Pons (tissue), 1 donor: Measurements from ENCODE around the gene OR2B6.
"Not testable (repeated sequence)": the region's sequence is repeated elsewhere in the genome, so short reads cannot be mapped to it uniquely, and the experiment has no call there.

Experiments
- DNase-seq: peaks from one replicate; pipeline ENCODE4 v3.0.0-alpha.2; 2016; ENCODE audit warnings: low spot score

The OR2B6 gene

GRCh38 chr6:27956941-27957340 is at the start of gene OR2B6:
TSS of gene OR2B6 (plus strand) at chr6:27957241. CDS start at chr6:27957241, 0 bp downstream.
- no peak for DNase-seq

DNA sequence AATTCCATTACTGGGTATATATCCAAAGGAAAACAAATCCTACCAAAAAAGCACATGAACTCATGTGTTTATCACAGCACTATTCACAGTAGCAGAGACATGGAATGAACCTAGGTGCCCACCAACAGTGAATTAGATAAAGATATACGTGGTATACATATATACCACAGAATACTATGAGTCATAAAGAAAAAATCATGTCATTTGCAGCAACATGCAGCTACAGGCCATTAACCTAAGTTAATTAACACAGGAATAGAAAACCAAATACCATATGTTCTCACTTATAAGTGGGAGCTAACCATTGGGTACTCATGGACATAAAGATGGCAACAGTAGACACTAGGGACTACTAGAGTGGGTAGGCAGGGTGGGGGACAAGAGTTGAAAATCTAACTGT is 49.0 kb upstream of the OR2B6 start:
- DNase-seq: no peak

DNA sequence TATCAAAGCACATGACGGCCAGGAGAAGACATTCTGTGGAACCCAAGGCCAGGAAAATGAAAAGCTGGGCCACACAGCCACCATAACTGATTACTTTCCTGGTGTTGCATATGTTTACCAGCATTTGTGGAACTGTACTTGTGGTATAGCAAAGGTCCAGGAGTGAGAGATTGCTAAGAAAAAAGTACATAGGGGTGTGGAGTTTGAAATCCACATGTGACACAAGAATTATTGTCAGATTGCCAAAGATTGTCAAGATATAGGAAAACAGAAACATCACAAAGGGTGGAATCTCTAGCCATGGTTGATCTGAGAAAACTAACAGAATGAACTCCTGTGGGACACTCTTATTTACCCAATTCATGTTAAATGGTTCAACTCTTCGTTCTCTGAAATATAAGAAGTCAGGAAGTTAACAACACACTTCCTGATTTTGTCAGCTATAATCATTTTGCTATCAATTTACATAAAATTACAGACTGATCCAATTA is 45.0 kb upstream of the OR2B6 start, which contains the start of gene OR2B2:
OR2B2 (minus strand) TSS at position 441 of the 491 bp plus-strand sequence; CDS start at position 364, 77 bp downstream.
- no peak for DNase-seq

DNA sequence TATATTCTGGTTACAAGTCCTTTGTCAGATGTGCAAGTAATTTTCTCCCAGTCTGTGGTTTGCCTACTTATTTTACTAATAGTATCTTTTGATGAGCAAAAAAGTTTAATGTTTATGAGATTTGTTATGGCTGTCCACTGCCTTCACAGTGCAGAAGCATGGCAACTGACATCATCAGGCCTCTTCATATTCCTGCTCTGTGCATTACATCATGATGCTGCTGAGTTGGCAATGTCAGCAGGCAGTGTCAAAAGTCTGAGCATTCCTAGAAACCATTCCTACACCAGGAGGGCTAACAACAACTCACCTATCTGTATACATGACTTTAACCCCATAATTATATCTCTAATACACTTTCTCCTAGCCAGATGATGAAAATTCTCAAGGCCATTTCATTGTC is 34.1 kb upstream of the OR2B6 start:
- no peak for DNase-seq

DNA sequence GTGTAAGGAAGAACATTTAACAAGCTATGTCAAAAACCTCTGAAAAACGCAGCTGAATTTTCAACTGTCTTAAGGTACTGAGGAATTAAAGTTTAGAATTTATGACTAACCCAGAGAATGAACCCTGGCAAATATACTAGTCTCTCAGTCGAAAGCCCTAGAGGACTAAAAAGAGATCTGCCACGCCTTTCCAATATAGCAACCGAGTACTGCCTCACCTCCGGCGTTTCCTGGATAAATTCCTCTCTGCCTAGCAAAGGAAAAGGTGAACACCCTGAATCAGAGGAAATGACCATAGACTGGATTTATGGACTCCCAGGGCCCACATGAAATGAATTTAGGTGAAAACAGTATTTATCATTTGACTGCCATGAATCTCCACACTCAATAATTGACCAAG is 32.9 kb upstream of the OR2B6 start:
- DNase-seq: no peak

GRCh38 chr6:27928041-27928440 is 29.0 kb upstream of the OR2B6 start:
- DNase-seq: not testable (repeated sequence)

DNA sequence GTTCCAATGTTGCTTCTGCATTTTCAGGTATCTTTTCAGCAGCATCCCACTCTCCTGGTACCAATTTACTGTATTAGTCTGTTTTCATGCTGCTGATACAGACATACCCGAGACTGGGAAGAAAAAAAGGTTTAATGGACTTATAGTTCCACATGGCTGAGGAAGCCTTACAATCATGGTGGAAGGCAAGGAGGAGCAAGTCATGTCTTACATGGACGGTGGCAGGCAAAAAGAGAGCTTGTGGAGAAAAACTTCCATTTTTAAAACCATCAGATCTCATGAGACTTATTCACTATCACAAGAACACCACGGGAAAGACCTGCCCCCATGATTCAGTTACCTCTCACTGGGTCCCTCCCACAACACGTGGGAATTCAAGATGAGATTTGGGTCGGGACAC is 27.1 kb upstream of the OR2B6 start:
- not testable (repeated sequence) for DNase-seq

- no peak for DNase-seq
These were observed 25.8 kb upstream of the OR2B6 start for GRCh38 chr6:27931209-27931608.

DNA sequence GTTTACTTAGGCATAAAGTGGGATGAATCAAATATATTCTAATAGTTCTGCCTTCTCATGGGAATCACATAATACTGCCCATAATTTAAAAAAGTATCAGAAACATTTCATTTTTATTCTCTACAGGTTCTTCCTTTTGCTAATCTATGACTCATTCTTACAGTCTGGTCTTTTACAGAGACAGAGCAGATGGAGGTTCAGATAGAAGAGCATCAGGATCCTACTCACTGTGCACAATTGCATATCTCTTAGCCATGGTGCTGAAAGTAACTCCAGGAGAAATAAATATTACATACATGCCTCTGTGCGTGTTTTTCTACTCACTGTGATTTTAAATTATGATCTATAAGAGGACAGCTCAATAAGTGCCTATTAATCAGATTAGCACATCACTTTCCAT is 16.3 kb upstream of the OR2B6 start:
- peak; percentile 4 for DNase-seq

DNA sequence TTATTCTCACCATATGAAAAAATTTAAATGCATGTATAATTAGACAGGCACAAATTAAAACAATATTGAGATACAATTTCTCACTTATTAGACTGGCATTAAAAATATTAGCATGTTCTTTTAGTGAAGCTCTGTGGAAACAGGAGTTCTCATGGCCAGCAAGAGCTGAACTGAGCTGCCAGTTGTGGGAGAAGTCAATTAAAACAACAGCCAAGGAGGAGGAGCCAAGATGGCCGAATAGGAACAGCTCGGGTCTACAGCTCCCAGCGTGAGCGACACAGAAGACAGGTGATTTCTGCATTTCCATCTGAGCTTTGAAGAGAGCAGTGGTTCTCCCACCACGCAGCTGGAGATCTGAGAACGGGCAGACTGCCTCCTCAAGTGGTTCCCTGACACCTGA is 14.0 kb upstream of the OR2B6 start:
- not testable (repeated sequence) for DNase-seq

- DNase-seq: no peak
These were observed 8.8 kb upstream of the OR2B6 start for GRCh38 chr6:27948237-27948636.

GRCh38 chr6:27951040-27951439 is 6.0 kb upstream of the OR2B6 start:
- DNase-seq: no peak

GRCh38 chr6:27957516-27957915 is 475 bp downstream of the OR2B6 start:
- DNase-seq: no peak

GRCh38 chr6:27962506-27962905 is 5.5 kb downstream of the OR2B6 start:
- DNase-seq: no peak

- no peak for DNase-seq
These were observed 9.0 kb downstream of the OR2B6 start for GRCh38 chr6:27966044-27966443.

- DNase-seq: no peak
These were observed 9.9 kb downstream of the OR2B6 start for GRCh38 chr6:27966816-27967426.

DNA sequence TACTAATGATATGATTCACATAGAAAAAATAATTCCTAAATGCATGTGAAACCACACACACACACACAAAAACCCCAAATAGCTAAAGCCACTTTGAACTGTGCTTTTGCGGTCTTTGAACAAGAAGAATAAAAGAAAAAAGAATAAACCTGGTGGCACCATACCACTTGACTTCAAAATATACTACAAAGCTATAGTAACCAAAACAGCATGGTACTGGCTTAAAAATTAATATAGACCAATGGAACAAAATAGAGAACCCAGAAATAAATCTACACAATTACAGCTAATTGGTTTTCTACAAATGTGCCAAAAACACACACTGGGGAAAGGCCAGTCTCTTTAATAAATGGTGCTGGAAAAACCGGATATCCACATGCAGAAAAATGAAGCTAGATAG is 13.4 kb downstream of the OR2B6 start:
- no peak for DNase-seq

GRCh38 chr6:27972750-27973149 is 15.7 kb downstream of the OR2B6 start:
- DNase-seq: no peak

DNA sequence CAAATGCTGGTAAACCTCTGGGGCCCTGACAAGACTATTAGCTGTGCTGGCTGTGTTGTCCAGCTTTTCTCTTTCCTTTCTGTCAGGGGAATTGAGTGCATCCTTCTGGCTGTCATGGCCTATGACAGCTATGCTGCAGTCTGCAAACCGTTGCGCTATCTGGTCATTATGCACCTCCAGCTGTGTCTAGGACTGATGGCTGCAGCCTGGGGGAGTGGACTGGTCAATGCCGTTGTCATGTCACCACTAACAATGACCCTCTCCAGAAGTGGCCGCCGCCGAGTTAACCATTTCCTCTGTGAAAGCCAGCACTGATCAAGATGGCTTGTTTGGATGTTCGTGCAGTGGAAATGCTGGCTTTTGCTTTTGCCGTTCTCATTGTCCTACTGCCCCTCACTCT is 20.3 kb downstream of the OR2B6 start:
- no peak for DNase-seq

DNA sequence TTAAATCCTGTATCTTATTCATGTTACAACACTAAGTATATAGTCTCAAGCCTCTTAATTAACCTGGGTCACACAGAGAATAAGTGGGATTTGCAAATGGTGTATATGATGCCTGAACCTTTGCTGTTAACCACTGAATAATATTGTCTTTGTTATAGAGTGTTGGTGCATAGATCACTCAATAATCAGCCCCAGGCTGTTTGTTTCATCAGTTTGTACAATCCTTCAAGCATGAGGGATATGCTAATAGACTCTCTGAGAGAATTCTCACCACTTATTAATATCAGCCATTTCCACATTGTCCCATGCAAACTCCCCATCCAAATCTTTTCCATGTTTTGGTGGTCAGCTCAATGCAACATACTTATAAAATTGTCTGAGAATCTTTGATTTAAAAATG is 21.7 kb downstream of the OR2B6 start:
- DNase-seq: no peak

GRCh38 chr6:27980111-27980510 is 23.1 kb downstream of the OR2B6 start:
- no peak for DNase-seq

DNA sequence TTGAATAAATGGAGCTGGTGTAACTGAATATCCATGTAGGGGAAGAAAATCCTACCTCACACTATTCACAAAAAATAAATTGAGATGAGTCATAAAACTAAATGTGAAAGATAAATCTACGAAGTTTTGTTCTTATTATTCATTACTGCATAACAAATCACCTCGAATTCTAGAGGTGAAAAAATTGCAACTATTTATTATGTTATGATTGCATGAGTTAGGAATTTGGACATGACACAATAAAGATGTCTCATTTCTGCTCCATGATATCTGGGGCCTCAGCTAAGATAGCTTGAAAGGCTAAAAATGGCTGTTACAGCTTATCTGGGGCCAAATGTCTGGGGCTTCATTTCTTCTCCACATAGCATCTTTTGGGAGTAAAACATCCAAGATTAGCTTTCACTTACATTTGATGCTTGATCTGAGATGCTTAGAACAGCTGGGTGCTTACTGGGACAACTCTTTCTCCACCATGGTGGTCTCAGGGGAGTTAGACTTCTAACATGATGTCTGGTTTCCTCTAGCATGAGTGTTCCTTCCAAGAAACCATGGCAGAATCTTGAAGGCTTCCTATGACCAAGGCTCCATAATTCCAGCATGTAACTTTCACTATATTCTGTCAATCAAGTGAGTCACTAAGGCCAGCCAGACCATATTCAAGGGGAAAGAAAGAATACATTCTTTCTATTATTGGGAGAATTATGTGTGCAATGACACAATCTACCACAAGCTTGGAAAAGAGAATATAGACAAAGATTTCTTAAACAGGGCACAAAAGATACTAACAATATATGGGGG is 30.1 kb downstream of the OR2B6 start:
- no peak for DNase-seq

DNA sequence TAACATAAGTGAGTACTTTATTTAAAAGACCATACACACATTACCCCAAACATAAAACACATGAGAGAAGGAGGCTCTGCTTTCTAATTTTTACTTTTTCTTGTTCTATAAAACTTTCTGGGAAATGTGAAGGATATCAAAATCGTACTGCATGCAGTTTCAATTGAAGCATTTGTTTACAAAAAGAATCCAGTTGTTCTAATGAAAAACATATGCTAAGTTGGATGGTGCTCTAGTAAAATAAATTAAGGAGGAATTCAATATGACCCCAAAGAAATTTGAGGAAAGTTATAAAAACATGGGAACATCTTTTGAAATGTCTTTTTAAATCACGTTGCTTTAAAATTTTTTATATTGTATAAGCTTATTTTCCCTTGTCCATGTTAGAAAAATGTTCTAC is 37.6 kb downstream of the OR2B6 start:
- DNase-seq: no peak
